Measurements from ENCODE around the gene KLHL40.
"Not testable (repeated sequence)": the region's sequence is repeated elsewhere in the genome, so short reads cannot be mapped to it uniquely, and the experiment has no call there.

Gene KLHL40

GRCh38 chr3:42705058-42705767, 19.9 kb downstream of the KLHL40 start:
- DNase-seq: no peak

- DNase-seq: no peak
Measured at GRCh38 chr3:42705962-42706585, 20.7 kb downstream of the KLHL40 start.

- DNase-seq: no peak
Measured at GRCh38 chr3:42706721-42707619, 21.6 kb downstream of the KLHL40 start.

- DNase-seq: no peak
Measured at GRCh38 chr3:42707620-42708355, 22.5 kb downstream of the KLHL40 start.

GRCh38 chr3:42708611-42709151, 23.3 kb downstream of the KLHL40 start:
- DNase-seq: no peak

- DNase-seq: no peak
Measured at GRCh38 chr3:42709621-42710020, 24.3 kb downstream of the KLHL40 start.

- no peak for DNase-seq
Measured at GRCh38 chr3:42710323-42711021, 25.1 kb downstream of the KLHL40 start.

GRCh38 chr3:42711491-42712343, 26.4 kb downstream of the KLHL40 start:
- no peak for DNase-seq

- no peak for DNase-seq
Measured at GRCh38 chr3:42712344-42712648, 27.0 kb downstream of the KLHL40 start.

GRCh38 chr3:42712688-42713372, 27.5 kb downstream of the KLHL40 start:
- DNase-seq: no peak

GRCh38 chr3:42713747-42714146, 28.4 kb downstream of the KLHL40 start:
- no peak for DNase-seq

- DNase-seq: no peak
Measured at GRCh38 chr3:42714171-42714852, 29.0 kb downstream of the KLHL40 start.

- DNase-seq: no peak
Measured at GRCh38 chr3:42717306-42717705, 32.0 kb downstream of the KLHL40 start.

GRCh38 chr3:42718338-42718737, 33.0 kb downstream of the KLHL40 start:
- no peak for DNase-seq

- no peak for DNase-seq
Measured at GRCh38 chr3:42719002-42719401, 33.7 kb downstream of the KLHL40 start.

GRCh38 chr3:42720126-42720525, 34.8 kb downstream of the KLHL40 start:
- no peak for DNase-seq

GRCh38 chr3:42721690-42722089, 36.4 kb downstream of the KLHL40 start:
- DNase-seq: no peak

- not testable (repeated sequence) for DNase-seq
Measured at GRCh38 chr3:42722442-42722841, 37.1 kb downstream of the KLHL40 start.

- DNase-seq: no peak
Measured at GRCh38 chr3:42723219-42723618, 37.9 kb downstream of the KLHL40 start.

GRCh38 chr3:42725454-42725853, 40.1 kb downstream of the KLHL40 start:
- no peak for DNase-seq

Measured in NCI-H2107 (cell line).